HG03108 (cell line): Measurements from ENCODE around the gene IL1RAPL1.

ENCODE experiments used
- ATAC-seq: cut with Tn5 transposase; IDR thresholded peaks from one replicate; pipeline ENCODE4 v1.9.1; 2021; ENCODE audit warnings: moderate library complexity; ENCODE audit not compliant: unreplicated experiment

The IL1RAPL1 gene

DNA sequence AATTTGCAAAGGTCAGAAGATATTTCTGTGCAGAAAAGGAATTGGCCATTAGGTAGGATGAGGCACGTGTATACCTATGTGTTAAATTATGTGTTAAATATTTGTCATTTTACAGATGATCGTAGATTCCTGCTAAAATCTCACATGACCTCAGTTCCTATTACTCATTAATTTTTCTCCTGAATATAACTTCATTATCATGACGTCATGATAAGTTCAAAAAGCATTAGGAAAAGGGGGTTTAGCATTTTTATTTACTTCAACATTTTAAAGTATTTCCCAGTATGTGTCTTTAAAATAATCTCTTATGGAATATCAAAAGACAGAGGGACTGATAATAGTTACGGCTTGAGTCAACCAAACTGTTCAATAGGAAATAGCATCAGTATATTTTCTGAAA is 372.8 kb downstream of the IL1RAPL1 start:
- no peak for ATAC-seq

DNA sequence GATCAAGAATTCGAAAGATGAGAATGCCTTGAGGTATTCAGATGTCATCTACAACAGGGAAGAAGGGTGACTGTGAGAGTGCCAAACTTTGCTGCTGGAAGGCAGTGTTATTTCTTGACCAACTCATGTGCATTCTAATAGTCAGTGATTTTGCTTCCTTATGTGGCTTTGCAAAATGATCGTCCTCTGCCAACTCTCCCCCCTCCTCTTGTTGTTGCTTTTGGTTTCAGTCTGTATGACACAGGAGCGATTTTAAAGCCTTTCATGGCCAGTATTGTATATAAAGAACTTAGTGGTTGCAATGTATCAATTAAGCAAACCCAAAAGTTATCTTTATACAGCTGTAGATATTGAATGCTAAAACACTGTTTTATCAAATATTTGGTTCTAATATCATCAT is 379.1 kb downstream of the IL1RAPL1 start:
- no peak for ATAC-seq

DNA sequence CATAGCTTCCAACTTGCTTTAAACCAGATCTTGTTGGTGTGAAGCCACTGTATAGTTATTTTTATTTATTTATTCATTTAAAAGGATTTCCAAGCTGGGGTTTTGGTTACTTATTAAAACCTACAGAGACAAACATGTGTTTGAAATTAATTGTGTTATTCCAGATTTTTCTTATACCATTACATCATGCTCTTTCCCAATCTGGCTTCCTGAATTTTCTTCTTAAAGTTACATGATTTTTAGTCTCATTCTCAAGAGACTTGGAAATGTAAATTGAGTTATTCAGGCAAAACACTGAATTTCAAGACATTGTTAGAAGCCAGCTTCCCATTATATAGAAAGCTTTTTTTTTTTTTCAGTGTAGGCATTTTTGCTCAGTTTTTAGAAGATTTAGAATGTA is 381.9 kb downstream of the IL1RAPL1 start:
- no peak for ATAC-seq

DNA sequence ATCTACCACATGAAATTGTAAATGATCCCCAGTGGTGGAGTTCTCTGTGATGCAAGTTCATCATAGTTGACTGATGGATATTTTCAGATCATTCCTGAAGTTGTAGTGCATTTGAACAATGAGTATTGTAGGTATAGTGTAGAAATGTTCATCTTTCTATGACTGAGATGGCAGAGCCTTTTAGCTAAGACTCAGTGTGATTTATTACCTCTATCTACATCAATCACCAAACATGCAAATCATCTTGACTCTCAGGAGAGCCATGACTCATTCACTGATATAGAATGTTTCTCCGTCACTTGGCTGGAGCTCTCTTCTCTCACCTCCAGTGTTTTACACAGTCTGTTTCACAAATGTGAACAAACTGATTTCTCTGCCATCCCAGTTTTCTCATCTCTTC is 392.6 kb downstream of the IL1RAPL1 start:
- no peak for ATAC-seq

DNA sequence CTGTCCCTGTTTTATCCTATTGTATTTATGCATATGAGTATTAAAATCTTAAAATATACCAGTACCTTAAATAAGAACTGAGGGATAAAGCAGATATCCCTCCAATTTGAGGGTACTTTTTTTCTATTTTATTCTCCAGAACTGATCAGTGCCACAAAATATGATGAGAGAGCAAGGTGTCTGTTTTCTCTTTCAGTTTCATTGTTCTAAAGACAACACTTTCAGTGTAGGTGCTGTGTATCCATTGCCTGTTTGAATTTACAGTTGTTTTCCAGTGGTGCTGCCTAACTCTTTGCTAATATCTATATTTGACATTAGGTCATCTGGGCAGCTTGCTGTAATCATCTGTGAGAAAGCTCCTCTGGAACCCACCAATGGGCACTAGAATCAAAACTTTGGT is 394.7 kb downstream of the IL1RAPL1 start:
- no peak for ATAC-seq

DNA sequence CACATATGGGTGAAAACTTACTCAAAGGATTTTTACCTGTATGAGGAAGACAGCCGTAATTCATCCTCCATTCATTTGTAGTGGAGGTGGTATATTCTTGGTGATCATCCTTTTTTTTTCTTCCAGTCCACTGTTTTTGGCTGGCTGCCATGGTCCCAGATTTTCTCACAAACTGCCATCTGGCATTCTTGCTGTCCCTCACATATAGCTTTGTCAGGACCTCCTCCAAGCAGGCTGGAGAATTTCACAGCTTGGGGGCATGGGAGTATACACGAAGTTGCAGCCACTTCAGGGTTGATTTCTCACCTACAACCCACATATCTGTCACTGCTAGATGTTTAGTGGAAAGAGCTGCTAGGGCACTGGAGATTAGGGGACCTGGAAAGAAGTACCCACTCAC is 401.0 kb downstream of the IL1RAPL1 start:
- no peak for ATAC-seq

DNA sequence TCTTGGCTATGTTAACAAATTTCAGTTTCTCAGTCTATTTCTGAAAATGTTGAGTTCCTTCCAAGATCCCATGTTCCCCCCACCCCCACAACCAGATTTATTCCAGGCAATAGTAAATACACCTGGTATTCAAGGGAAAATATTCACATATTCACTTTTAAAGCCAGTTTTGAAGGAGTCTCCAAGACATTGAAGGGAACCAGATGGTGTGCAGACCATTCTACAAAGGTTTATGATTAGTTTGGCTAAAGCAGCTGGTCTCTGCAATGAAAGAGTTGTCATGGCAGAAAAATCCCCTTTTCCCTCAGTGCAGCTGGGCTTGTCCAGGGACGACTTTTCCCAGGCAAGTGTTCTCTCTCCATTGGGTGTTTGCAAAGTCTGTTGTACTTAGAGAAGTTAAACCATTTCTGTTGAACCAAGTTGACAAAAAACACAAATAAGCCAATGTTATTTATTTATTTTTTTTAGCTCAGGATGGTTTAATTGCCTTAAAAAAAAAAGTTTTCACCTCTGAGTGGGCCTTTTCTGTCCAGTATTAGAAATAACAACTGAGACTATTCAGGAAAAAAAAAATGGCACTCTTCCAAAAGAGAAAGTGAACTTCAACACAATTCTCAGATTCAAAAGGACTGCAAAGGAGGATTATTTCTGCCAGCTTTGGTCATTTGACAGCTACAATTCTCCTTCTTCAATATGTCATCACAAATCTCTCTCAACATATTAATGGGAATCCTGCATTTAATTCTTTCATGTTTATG is 410.6 kb downstream of the IL1RAPL1 start:
- ATAC-seq: no peak

DNA sequence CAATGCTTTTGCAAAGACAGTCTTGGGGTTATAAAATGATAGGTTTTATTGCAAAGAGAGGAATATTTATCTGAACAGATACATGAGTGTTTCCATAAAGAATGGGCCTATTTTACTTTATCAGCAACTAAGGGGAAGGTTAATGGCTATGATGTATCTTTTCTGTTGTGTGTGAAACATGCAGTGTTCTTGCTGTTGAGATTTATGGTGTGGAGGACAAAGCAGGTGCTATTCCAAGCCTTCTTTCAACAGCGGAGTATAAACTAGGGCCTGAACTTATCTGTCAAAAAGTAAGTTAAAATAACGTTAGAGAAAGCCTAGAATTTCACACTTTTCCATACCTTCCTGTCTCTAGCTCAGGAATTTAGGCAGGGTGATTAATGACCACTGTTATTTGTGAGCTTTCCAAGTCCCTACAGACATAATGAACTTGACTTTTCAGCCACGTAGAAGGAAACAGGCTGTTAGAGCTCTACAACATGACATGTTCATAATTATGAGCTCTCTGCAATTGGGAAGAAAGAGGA is 411.4 kb downstream of the IL1RAPL1 start:
- no peak for ATAC-seq

DNA sequence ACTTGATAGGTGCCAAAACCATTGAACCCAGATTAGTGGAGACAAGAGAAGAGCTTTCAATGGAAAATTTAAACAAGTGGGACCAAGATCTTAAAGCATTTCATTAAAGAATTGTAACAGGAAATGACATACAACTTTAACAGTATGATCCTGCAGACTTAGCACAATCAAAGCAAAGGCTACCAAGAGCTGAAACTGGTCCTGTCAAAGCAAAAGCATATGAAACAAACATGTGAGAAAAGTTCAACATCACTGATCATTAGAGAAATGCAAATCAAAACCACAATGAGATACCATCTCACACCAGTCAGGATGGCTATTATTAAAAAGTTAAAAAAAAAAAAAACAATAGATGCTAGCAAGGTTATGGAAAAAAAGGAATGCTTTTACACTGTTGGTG is 425.6 kb downstream of the IL1RAPL1 start:
- no peak for ATAC-seq

DNA sequence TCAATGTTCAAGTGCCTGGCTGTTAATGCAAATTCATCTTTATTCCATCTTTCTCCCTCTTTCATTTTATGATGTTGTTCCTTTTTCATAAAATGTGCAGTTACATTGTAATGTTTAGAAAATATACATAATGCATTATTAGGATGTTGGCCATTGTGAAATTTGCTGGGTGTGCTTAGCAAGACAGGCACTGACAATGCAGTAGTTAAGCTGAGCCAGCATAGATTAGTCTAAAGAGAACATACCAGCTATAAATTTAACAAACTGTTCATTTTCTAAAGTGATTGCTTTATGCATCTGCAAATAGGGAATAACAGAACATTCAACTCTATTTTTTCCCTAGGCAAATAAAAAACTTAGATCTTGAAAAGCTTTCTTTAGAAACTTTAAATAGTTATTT is 436.0 kb downstream of the IL1RAPL1 start:
- ATAC-seq: no peak

DNA sequence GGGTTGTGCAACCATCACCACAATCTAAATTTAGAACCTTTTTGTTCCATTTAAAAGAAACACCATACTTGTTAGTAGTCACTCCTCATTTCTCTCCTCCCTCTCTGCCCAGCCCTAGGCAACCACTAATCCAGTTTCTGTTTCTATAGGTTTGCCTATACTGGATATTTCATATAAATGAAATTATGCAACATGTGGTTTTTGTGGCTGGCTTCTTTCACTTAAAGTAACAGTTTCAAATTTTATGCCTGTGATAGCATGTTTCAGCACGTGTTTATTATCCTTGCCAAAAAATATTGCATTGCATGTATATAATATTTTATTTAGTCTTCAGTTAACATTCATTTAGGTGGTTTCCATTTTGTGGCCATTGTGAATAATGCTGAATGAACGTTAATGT is 437.6 kb downstream of the IL1RAPL1 start:
- ATAC-seq: no peak

DNA sequence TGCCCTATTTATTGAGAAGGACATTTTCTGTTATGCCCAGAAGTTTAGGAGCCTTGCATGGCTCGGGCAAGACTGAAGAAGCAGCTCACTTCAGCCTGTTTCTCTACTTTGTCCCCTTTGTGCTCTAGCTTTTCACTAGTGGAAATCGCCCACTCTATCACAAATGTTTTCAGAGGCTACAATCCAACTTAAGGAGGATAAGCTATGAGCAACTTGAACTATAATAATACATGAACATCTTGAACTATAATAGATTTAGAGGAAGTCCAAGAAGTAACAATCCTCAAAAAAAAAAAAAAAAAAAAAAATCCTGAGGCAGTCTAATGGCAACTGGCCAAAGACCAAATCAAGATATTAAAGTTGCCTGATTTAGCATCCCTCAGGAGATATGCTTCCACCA is 452.3 kb downstream of the IL1RAPL1 start:
- ATAC-seq: no peak

DNA sequence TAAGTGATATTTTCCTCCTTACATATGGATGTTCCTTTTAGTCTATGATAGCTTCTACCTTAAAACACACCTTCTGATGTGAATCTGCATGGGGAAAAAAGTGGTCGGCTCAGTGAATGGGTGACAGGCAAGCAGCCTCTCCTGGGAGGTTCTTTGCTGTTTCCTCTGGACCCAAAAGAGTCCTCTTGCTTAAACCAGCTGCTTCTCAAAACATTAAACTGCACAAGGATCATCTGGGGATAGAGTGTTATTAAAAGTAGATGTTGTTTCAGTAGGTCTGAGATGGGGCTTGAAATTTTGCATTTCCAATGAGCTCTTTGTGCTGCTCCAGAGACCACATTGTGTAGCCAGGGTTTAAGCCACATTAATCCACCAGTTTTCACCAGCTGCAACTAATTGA is 452.9 kb downstream of the IL1RAPL1 start:
- ATAC-seq: no peak

DNA sequence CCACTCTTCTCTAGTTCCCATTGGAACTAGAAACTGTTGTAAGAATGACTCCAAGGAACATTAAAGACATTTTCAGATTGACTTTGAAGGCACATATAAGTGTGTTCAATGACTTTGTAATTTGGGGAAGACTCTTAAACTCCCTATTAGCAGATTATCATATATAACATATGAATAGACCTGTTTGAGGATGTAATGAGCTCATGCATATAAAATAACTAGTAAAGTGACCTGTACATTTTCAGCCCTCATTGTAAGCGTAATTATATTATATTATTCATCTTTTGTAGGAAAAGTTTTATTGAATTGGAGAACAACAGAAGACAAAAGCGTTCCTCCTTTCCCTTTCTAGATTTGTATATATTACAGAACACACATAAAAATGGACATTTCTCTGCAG is 455.1 kb downstream of the IL1RAPL1 start:
- ATAC-seq: no peak

DNA sequence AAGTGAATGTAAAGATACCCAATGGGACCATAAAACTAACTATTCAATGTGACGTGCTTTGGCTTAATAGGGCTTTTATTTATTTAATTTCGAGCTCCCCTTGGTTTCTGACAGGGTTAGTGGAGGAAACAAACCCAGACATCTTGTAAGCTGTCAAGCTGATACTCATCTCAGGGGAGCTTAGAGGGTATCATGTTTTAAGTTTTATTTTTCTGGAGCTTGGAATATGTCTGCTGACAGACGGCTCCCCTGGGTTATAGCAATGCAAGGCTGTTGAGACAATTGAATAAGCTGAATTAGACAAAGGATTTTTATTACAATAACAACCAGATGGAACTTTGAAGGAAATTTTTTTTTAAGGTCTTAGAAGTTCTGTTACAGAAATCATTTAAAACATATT is 456.5 kb downstream of the IL1RAPL1 start:
- no peak for ATAC-seq

DNA sequence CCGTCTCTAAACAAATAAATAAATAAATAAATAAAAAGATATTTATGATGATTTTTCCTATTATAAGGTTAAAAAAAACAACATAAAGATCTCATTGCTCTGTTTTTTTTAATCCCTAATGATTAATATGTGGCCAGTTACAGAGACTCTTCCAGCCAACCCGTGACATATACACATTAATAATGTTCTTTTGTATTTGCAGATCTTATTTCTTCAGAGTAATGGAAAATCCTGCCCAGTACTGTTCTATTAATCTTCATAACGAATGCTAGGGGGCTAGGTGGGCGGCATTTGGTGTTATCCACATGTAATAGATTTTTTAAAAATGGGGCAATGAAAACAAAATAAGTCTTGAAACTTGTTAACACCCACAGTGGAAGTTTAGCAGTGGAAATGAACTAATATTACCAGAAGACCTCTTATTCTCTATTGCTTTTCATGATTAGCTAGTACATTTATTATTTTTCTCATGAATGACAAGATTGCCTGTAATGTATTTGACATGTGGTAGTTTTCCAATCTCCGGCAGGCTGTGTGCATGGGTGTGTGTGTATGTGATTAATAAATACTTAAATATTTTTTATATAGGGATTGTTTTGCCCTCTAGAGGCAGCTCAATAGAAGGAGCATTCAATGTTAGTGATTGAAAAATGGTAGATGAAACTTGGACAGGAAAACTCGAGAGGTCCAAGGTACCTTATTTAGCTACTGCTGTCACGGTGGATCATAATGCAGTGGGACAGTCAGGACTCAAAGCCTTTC is 457.4 kb downstream of the IL1RAPL1 start:
- ATAC-seq: no peak

DNA sequence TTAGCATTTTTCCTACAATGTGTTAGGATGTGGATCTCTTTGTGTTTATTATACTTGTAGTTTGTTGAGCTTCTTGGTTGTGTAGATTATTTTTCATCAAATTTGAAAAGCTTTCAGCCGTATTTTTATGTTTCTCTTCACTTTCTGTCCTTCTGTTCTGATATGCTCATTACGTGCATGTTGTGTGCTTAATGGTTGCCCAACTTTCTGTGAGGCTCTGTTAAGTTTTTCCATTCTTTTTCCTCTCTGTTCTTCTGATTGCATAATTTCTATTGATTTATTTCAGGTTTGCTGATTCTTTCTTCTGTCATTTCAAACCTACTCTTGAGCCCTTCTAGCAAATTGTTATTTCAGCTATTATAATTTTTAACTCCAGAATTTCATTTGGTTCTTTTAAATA is 478.2 kb downstream of the IL1RAPL1 start:
- no peak for ATAC-seq

DNA sequence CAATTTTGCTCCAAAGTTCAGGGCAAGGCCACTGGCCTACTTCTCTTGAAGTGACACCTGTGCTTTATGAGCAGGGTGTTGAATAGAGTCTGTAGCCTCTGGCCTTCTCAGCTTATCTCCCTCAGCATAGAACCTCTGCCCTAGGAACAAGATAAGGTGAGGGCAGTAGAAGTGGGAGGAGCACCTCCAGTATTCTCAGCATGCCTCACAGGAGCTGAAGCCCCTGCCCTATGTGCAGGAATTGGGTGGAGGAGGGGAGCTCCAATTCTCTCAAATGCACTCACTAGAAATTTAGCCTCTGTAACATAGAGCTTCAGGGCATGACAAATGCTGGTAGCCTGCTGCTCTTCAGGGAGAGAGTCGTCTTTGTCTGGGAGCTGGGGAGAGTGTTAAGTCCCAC is 479.3 kb downstream of the IL1RAPL1 start:
- ATAC-seq: no peak

DNA sequence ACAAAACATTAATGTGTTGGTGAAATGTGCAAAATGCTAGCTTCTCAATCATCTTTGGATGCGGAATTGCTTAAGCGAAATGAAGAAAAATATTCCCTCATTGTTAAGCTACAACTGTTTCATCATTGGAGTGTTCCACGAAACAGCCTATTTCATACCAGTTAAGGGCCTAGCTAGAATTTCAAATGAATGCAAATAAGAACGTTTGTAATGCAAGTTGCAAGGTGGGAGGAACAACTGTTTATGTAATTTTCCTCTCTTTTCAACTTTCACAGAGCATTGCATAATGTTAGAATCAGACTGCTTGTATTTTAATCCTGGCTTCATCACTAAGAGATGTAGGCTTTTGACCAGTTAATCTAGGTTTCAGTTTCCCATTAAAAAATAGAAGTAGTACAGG is 480.1 kb downstream of the IL1RAPL1 start:
- no peak for ATAC-seq

DNA sequence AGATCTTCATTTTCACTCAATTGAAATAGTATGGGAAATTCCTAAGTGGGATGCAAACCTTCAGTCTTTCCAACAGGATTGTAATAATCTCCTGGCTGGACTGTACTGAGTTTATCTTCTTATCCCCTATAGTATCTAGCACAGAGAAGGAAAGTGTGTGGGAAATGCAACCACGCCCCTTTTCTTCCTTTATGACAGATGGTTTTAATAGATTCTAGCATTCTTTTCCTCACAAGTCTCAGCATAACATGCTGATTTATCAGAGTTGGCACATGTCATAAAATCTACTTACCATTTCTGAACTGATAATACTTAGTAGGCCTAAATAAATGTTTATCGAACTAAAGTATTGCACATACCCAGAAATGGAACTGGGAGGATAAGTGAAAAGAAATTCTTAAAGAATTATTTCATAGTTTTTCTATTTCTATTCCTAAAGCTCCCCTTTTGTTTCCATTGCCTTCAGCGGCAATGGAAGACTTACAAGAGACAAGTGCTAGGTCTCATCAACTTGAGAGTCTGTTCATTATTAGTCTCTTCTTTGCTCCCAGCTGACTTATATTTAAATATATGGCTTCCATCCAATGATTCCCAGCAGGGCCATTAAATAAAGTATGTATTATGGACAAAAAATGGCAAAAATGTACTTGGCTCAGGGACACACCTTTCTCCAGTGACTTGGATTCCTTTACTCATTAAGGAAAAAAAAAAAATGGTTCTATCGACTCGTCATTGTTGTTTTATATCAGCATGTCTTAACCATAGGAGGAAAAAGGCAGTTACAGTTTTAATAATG is 484.5 kb downstream of the IL1RAPL1 start:
- ATAC-seq: no peak

DNA sequence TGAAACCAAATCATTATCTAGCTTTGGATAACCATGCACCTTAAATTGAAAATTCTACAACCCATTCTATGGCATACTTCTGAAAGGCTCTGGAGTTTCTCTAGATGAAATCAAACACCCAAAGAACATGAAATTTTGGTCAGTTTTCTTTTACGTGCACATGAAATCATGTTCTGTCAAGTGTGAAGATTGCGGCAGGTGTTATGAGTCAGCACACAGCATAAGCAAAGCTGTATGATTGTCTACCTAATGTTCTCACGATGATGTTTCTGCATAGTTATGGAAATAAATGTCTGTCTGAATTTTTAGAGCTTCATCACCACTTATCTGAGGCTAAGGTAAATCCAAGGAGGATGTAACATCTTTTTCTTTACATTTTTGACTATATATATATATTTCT is 495.3 kb downstream of the IL1RAPL1 start:
- no peak for ATAC-seq

DNA sequence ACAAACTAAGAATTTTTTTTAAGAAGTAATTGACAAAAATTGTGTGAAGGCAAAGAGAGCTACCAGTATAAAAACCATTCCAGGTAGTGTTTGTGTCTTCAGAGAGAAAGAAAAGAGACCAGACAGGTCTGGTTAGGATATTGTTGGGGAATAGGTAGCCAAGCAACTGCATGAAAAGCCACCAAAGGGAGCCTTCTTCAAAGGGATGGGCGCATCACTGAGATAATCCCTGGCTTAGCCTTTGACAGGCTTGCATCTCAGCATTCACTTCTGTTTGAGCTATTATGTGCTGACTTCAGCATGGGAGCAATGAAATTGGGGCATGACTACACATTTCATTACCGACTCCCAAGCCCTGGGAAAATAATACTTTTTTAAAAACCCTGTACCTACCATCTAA is 496.6 kb downstream of the IL1RAPL1 start:
- ATAC-seq: no peak
